ES-I3 (cell line): ENCODE results near the gene TLCD3A.
"Not testable (repeated sequence)": the region's sequence is repeated elsewhere in the genome, so short reads cannot be mapped to it uniquely, and the experiment has no call there.

Source experiments
- H3K36me3 ChIP-seq: 2 replicates; pipeline ENCODE4 v1.6.1; 2013; ENCODE audit warnings: mild to moderate bottlenecking, low read length, control low read depth, moderate library complexity; ENCODE audit not compliant: insufficient read depth
- H3K4me1 ChIP-seq: 2 replicates; pipeline ENCODE4 v1.6.1; 2013; ENCODE audit warnings: mild to moderate bottlenecking, control low read depth, low read length; ENCODE audit not compliant: insufficient read depth
- H3K9ac ChIP-seq: 2 replicates; pipeline ENCODE4 v1.6.1; 2013; ENCODE audit warnings: low read depth, mild to moderate bottlenecking, low read length, moderate library complexity
- H3K9me3 ChIP-seq: 2 replicates; pipeline ENCODE4 v1.6.1; 2013; ENCODE audit warnings: mild to moderate bottlenecking, low read length, moderate library complexity; ENCODE audit not compliant: control insufficient read depth, insufficient read depth

TLCD3A gene

GRCh38 chr17:728911-729310 lies 3.5 kb upstream of the TLCD3A start:
- no peaks in the 10 kb centered on the region for H3K9me3 ChIP-seq
- peaks cover 22% of the 10 kb centered on the region; the same call in 1 of the 2 replicates for H3K4me1 ChIP-seq
- H3K36me3 ChIP-seq, result no peaks in the 10 kb centered on the region
- no peak overlapping the region for H3K9ac ChIP-seq

GRCh38 chr17:731644-732066 lies 741 bp upstream of the TLCD3A start:
- Histone ChIP-seq H3K36me3 (no peaks in the 10 kb centered on the region), H3K9me3 (no peaks in the 10 kb centered on the region), H3K9ac (peak overlapping the region; percentile 96), H3K4me1 (peaks cover 12% of the 10 kb centered on the region; the same call in 1 of the 2 replicates)

- Histone ChIP-seq H3K36me3 (no peaks in the 10 kb centered on the region), H3K9me3 (no peaks in the 10 kb centered on the region), H3K9ac (peak overlapping the region; percentile 80), H3K4me1 (peaks cover 12% of the 10 kb centered on the region; the same call in 1 of the 2 replicates)
Measured at GRCh38 chr17:732902-733720, 715 bp downstream of the TLCD3A start.

GRCh38 chr17:733743-734142 lies 1.3 kb downstream of the TLCD3A start:
- H3K4me1 ChIP-seq, result peaks cover 12% of the 10 kb centered on the region; the same call in 1 of the 2 replicates
- H3K9ac ChIP-seq, result peak overlapping the region; percentile 80
- H3K36me3 ChIP-seq, result no peaks in the 10 kb centered on the region
- no peaks in the 10 kb centered on the region for H3K9me3 ChIP-seq

GRCh38 chr17:737561-738113 lies 5.2 kb downstream of the TLCD3A start:
- H3K4me1 ChIP-seq, result peaks cover 8% of the 10 kb centered on the region; the same call in 1 of the 2 replicates
- H3K36me3 ChIP-seq, result peaks cover 6% of the 10 kb centered on the region
- no peaks in the 10 kb centered on the region for H3K9me3 ChIP-seq
- no peak overlapping the region for H3K9ac ChIP-seq

- Histone ChIP-seq H3K9ac (no peak overlapping the region), H3K36me3 (peaks cover 15% of the 10 kb centered on the region), H3K4me1 (no peaks in the 10 kb centered on the region), H3K9me3 (no peaks in the 10 kb centered on the region)
Measured at GRCh38 chr17:740240-741017, 8.0 kb downstream of the TLCD3A start.

- peaks cover 32% of the 10 kb centered on the region for H3K36me3 ChIP-seq
- no peaks in the 10 kb centered on the region for H3K4me1 ChIP-seq
- no peak overlapping the region for H3K9ac ChIP-seq
- no peaks in the 10 kb centered on the region for H3K9me3 ChIP-seq
Measured at GRCh38 chr17:742147-742793, 9.9 kb downstream of the TLCD3A start.

- no peak overlapping the region for H3K9ac ChIP-seq
- H3K4me1 ChIP-seq, result no peaks in the 10 kb centered on the region
- H3K36me3 ChIP-seq, result peaks cover 34% of the 10 kb centered on the region
- H3K9me3 ChIP-seq, result no peaks in the 10 kb centered on the region
Measured at GRCh38 chr17:743139-743538, 10.7 kb downstream of the TLCD3A start.

GRCh38 chr17:744937-745336 lies 12.5 kb downstream of the TLCD3A start:
- Histone ChIP-seq H3K9ac (no peak overlapping the region), H3K4me1 (no peaks in the 10 kb centered on the region), H3K36me3 (peaks cover 40% of the 10 kb centered on the region), H3K9me3 (peaks cover 4% of the 10 kb centered on the region; the same call in 1 of the 2 replicates)

GRCh38 chr17:745406-745805 lies 13.0 kb downstream of the TLCD3A start:
- H3K4me1 ChIP-seq, result no peaks in the 10 kb centered on the region
- no peak overlapping the region for H3K9ac ChIP-seq
- peaks cover 4% of the 10 kb centered on the region; the same call in 1 of the 2 replicates for H3K9me3 ChIP-seq
- peaks cover 37% of the 10 kb centered on the region for H3K36me3 ChIP-seq

GRCh38 chr17:746181-746580 lies 13.8 kb downstream of the TLCD3A start:
- Histone ChIP-seq H3K36me3 (peaks cover 36% of the 10 kb centered on the region), H3K4me1 (no peaks in the 10 kb centered on the region), H3K9ac (no peak overlapping the region; the same call in 1 of the 2 replicates)

GRCh38 chr17:746783-747629 lies 14.6 kb downstream of the TLCD3A start:
- no peak overlapping the region for H3K9ac ChIP-seq
- peaks cover 36% of the 10 kb centered on the region for H3K36me3 ChIP-seq
- H3K9me3 ChIP-seq, result peaks cover 4% of the 10 kb centered on the region; the same call in 1 of the 2 replicates
- H3K4me1 ChIP-seq, result no peaks in the 10 kb centered on the region

More at GRCh38 chr17:746181-746580, 13.8 kb downstream of the TLCD3A start:
- H3K9me3 ChIP-seq, result peaks cover 4% of the 10 kb centered on the region; the same call in 1 of the 2 replicates

GRCh38 chr17:748604-749003 lies 16.2 kb downstream of the TLCD3A start:
- H3K9ac ChIP-seq, H3K4me1 ChIP-seq, H3K9me3 ChIP-seq: not testable (repeated sequence)
- H3K36me3 ChIP-seq, result peaks cover 33% of the 10 kb centered on the region
